ENCODE data around the gene EPRS1. TPM values are rescaled to one million over a fixed set of nuclear protein-coding genes. Genes with fewer than 3 reads are reported as not detected.
A peak's percentile ranks its signal among the peaks of the same experiment; 100 is the strongest.

The EPRS1 gene
- total and polyA plus RNA-seq, 9 of the 15 experiments (the other 6 are each of a cell fraction or from before 2014, with no cell fraction given), result 129 to 291 (median 248) TPM

GRCh38 chr1:220013497-220013896 is 32.8 kb downstream of the EPRS1 start:
- H3K27me3 ChIP-seq (ENCODE audit: control insufficient read depth in 2 of 2, insufficient read depth in 2 of 2, low read length in 2 of 2), result no peaks in the 10 kb centered on the region
- ChIA-PET CTCF (ENCODE audit: low intra/inter-chr PET ratio) (no interaction called here), POLR2A (interaction anchor here (1.2 to 8.9 kb wide), 2 partner anchors 15 to 26 kb away, joined by 3 to 47 read pairs; no protein-coding TSS in a partner anchor)
- H3K27ac ChIP-seq (ENCODE audit: extremely low read depth, low read depth, low read length), result no peak overlapping the region
- WGBS (ENCODE audit: insufficient coverage, low coverage, missing lambda C conversion rate), result 95% methylated on average over 3 of the region's 3 CpGs
- DNase-seq (ENCODE audit: extremely low read depth in 1 of 4, low spot score in 3 of 4) (no peak), FAIRE-seq (no peak), ATAC-seq (no peak)
- no peaks in the 10 kb centered on the region for H3K79me2 ChIP-seq (ENCODE audit: control insufficient read depth, insufficient read depth, low read length)
- in situ Hi-C loops (cut with MboI) (no loop called here), intact Hi-C loops (cut with micrococcal nuclease) (no loop called here)
- no peaks in the 10 kb centered on the region for H3K4me1 ChIP-seq (replicated peaks in 1 of 2; ENCODE audit: control insufficient read depth in 2 of 2, insufficient read depth in 2 of 2, low read length in 2 of 2)
- peaks cover 94% of the 10 kb centered on the region for H3K36me3 ChIP-seq (ENCODE audit: control insufficient read depth, insufficient read depth, low read length)
- TF ChIP-seq FUS (optimal IDR thresholded peaks at IDR 0.05; ENCODE audit: low read depth, low read length) (no peak), MAFG (tag; conservative IDR thresholded peaks at IDR 0.05) (no peak), MLLT1 (IDR thresholded peaks at IDR 0.05) (no peak), ZNF316 (IDR thresholded peaks at IDR 0.05) (peak; percentile 38; the same call in 1 of the 2 replicates), RBBP5 (IDR thresholded peaks at IDR 0.05; ENCODE audit: borderline replicate concordance, insufficient read depth, low read length, poor library complexity, severe bottlenecking) (no peak), NR2C1 (IDR thresholded peaks at IDR 0.05) (no peak), NR2C1 (tag; IDR thresholded peaks at IDR 0.05) (no peak), ZC3H4 (CRISPR knock-in tag; IDR thresholded peaks at IDR 0.05; ENCODE audit: borderline replicate concordance) (no peak)
- TF ChIP-seq, protein P1, sequence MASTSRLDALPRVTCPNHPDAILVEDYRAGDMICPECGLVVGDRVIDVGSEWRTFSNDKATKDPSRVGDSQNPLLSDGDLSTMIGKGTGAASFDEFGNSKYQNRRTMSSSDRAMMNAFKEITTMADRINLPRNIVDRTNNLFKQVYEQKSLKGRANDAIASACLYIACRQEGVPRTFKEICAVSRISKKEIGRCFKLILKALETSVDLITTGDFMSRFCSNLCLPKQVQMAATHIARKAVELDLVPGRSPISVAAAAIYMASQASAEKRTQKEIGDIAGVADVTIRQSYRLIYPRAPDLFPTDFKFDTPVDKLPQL (IDR thresholded peaks at IDR 0.05; ENCODE audit: extremely low read depth, insufficient read length), result no peak
- TF ChIP-seq, protein P2, sequence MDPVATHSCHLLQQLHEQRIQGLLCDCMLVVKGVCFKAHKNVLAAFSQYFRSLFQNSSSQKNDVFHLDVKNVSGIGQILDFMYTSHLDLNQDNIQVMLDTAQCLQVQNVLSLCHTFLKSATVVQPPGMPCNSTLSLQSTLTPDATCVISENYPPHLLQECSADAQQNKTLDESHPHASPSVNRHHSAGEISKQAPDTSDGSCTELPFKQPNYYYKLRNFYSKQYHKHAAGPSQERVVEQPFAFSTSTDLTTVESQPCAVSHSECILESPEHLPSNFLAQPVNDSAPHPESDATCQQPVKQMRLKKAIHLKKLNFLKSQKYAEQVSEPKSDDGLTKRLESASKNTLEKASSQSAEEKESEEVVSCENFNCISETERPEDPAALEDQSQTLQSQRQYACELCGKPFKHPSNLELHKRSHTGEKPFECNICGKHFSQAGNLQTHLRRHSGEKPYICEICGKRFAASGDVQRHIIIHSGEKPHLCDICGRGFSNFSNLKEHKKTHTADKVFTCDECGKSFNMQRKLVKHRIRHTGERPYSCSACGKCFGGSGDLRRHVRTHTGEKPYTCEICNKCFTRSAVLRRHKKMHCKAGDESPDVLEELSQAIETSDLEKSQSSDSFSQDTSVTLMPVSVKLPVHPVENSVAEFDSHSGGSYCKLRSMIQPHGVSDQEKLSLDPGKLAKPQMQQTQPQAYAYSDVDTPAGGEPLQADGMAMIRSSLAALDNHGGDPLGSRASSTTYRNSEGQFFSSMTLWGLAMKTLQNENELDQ (CRISPR knock-in tag; IDR thresholded peaks at IDR 0.05; ENCODE audit: borderline replicate concordance), result no peak
- no peak overlapping the region for H3K4me2 ChIP-seq (ENCODE audit: insufficient read depth, low read length)
- H4K20me1 ChIP-seq (replicated peaks; ENCODE audit: control insufficient read depth, insufficient read depth, low read length), result no peaks in the 10 kb centered on the region
- H3K9me1 ChIP-seq (ENCODE audit: control insufficient read depth, insufficient read depth, low read length), result no peaks in the 10 kb centered on the region
- BruUV-seq (replicated peaks), result no TSS peak
- H3K9me3 ChIP-seq (replicated peaks; ENCODE audit: control insufficient read depth, insufficient read depth, low read depth, low read length), result no peaks in the 10 kb centered on the region
- no peak overlapping the region for H3K4me3 ChIP-seq
- no peak overlapping the region for H2AFZ ChIP-seq (ENCODE audit: low read depth, low read length)
- H3K9ac ChIP-seq (ENCODE audit: insufficient read depth in 1 of 2, low read depth in 2 of 2, low read length in 2 of 2), result no peak overlapping the region
